Measurements from ENCODE around the gene DEFB132. TPM values are rescaled to one million over a fixed set of nuclear protein-coding genes. Genes with fewer than 3 reads are reported as not detected.

Gene DEFB132
- total and polyA plus RNA-seq, 2 of the 4 experiments (the other 2 are of a cell fraction), result not detected

GRCh38 chr20:276620-277495 is 19.3 kb downstream of the DEFB132 start:
- no TSS peak for BruUV-seq (replicated peaks)
- no peak overlapping the region for H4K91ac ChIP-seq (ENCODE audit: insufficient read depth, low read depth, low read length)
- POLR2A ChIA-PET (ENCODE audit: unreplicated experiment), result no interaction called here
- TF ChIP-seq ELK1 (IDR thresholded peaks at IDR 0.05; ENCODE audit: borderline replicate concordance, low read depth, low read length) (no peak), NFE2L2 (IDR thresholded peaks at IDR 0.05; ENCODE audit: low read depth, low read length) (no peak), CTCF (conservative IDR thresholded peaks at IDR 0.05; ENCODE audit: low read depth, low read length) (no peak), RAD21 (IDR thresholded peaks at IDR 0.05; ENCODE audit: low read length) (no peak), CEBPB (IDR thresholded peaks at IDR 0.05; ENCODE audit: low read depth, low read length) (no peak), RFX5 (IDR thresholded peaks at IDR 0.05; ENCODE audit: low read depth, low read length) (no peak), POLR2A (IDR thresholded peaks at IDR 0.05; ENCODE audit: low read depth, low read length) (no peak), RCOR1 (IDR thresholded peaks at IDR 0.05; ENCODE audit: insufficient replicate concordance, low read length) (no peak), FOS (IDR thresholded peaks at IDR 0.05; ENCODE audit: low read depth, low read length) (no peak), USF2 (IDR thresholded peaks at IDR 0.05; ENCODE audit: low read depth, low read length) (no peak), SMC3 (IDR thresholded peaks at IDR 0.05; ENCODE audit: low read depth, low read length) (no peak), MAFK (IDR thresholded peaks at IDR 0.05; ENCODE audit: low read depth, low read length) (no peak), BHLHE40 (IDR thresholded peaks at IDR 0.05; ENCODE audit: low read depth, low read length) (no peak), MXI1 (IDR thresholded peaks at IDR 0.05; ENCODE audit: borderline replicate concordance, low read depth, low read length) (no peak), MAZ (IDR thresholded peaks at IDR 0.05; ENCODE audit: borderline replicate concordance, low read depth, low read length) (no peak)

More at GRCh38 chr20:276620-277495, 19.3 kb downstream of the DEFB132 start:
- H3K4me3 ChIP-seq (ENCODE audit: insufficient read depth, low read depth, low read length), result no peak overlapping the region
- H3K79me1 ChIP-seq (ENCODE audit: low read depth in 1 of 2, low read length in 2 of 2), result no peaks in the 10 kb centered on the region
- H3K27me3 ChIP-seq (ENCODE audit: control insufficient read depth, insufficient read depth, low read length), result no peaks in the 10 kb centered on the region
- H2BK5ac ChIP-seq (ENCODE audit: low read depth, low read length, poor library complexity, severe bottlenecking), result no peak overlapping the region
- H3K23ac ChIP-seq (ENCODE audit: low read depth, low read length), result no peak overlapping the region
- no peaks in the 10 kb centered on the region; the same call in 1 of the 2 replicates for H3K9me1 ChIP-seq (ENCODE audit: insufficient read depth, low read length)
- ATAC-seq (ENCODE audit: low read depth), result no peak
- H4K8ac ChIP-seq (ENCODE audit: low read depth in 2 of 2, low read length in 2 of 2), result no peak overlapping the region
- no peak overlapping the region for H2AK9ac ChIP-seq (replicated peaks; ENCODE audit: low read depth, low read length, poor library complexity)
- H3K9ac ChIP-seq (ENCODE audit: low read depth, low read length), result no peak overlapping the region
- no peak overlapping the region for H3K18ac ChIP-seq (ENCODE audit: low read depth, low read length)
- WGBS, 2 experiments (ENCODE audit: extremely low coverage in 2 of 2, insufficient read length in 1 of 2), result 100% methylated on average over 1 of the region's 12 CpGs; no CpG with 5 or more reads in 1 of the 2 experiments
- intact Hi-C loops (cut with micrococcal nuclease), result no loop called here
- H2AFZ ChIP-seq (replicated peaks; ENCODE audit: low read length, poor library complexity), result no peak overlapping the region
- no peaks in the 10 kb centered on the region for H3K4me1 ChIP-seq (ENCODE audit: control insufficient read depth, insufficient read depth, low read length)
- no peaks in the 10 kb centered on the region for H3K9me3 ChIP-seq (ENCODE audit: control insufficient read depth, insufficient read depth, low read length)
- no peak overlapping the region for H3K4ac ChIP-seq (ENCODE audit: low read depth, low read length)
- no peak overlapping the region for H2BK20ac ChIP-seq (ENCODE audit: low read depth, low read length)
- H4K20me1 ChIP-seq (ENCODE audit: insufficient read depth, low read length), result no peaks in the 10 kb centered on the region
- peaks cover 34% of the 10 kb centered on the region for H3K36me3 ChIP-seq (ENCODE audit: control insufficient read depth, insufficient read depth, low read length)
- in situ Hi-C loops (cut with MboI; ENCODE audit: low sequenced_read_pairs), result no loop called here
- no peak overlapping the region for H3K27ac ChIP-seq (ENCODE audit: insufficient read depth, low read length)
- H2BK15ac ChIP-seq (ENCODE audit: low read depth, low read length), result no peak overlapping the region
- CTCF ChIA-PET, result no interaction called here
- H4K5ac ChIP-seq (ENCODE audit: low read depth, low read length), result no peak overlapping the region
- H3K14ac ChIP-seq (replicated peaks; ENCODE audit: low read depth, low read length), result no peak overlapping the region
- no peak overlapping the region for H3K4me2 ChIP-seq (ENCODE audit: low read depth, low read length)
- H2AK5ac ChIP-seq (ENCODE audit: low read depth, low read length), result no peak overlapping the region
- H3K56ac ChIP-seq (ENCODE audit: extremely low read depth, insufficient read depth, low read length), result no peak overlapping the region
- no peak for DNase-seq
- no peak overlapping the region for H2BK120ac ChIP-seq (ENCODE audit: low read depth, low read length)
- dilution Hi-C loops (cut with HindIII; ENCODE audit: low sequenced_read_pairs, unreplicated experiment), result no loop called here
